GM21576 (cell line): ENCODE measurements around the gene MUS81.
A peak's percentile ranks its signal among the peaks of the same experiment; 100 is the strongest.
"Not testable (repeated sequence)": the region's sequence is repeated elsewhere in the genome, so short reads cannot be mapped to it uniquely, and the experiment has no call there.

ENCODE experiments used
- ATAC-seq: cut with Tn5 transposase; IDR thresholded peaks from one replicate; pipeline ENCODE4 v1.9.1; 2021; ENCODE audit warnings: mild to moderate bottlenecking, moderate library complexity; ENCODE audit not compliant: unreplicated experiment

Gene MUS81

DNA sequence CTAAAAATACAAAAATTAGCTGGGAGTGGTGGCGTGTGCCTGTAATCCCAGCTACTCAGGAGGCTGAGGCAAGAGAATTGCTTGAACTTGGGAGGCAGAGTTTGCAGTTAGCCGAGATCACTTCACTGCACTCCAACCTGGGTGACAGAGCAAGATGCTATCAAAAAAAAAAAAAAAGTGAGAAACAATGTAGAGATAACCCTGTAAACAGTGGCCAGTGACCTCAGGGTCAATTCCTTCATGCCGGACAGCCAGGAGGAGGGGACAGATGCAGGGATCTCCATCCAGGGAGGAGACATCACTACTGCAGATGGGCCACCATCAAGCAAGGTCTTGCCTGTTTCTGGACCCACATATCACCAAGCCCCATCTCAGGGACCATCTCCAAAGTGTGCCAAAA lies 12.5 kb upstream of the MUS81 start:
- no peak for ATAC-seq

DNA sequence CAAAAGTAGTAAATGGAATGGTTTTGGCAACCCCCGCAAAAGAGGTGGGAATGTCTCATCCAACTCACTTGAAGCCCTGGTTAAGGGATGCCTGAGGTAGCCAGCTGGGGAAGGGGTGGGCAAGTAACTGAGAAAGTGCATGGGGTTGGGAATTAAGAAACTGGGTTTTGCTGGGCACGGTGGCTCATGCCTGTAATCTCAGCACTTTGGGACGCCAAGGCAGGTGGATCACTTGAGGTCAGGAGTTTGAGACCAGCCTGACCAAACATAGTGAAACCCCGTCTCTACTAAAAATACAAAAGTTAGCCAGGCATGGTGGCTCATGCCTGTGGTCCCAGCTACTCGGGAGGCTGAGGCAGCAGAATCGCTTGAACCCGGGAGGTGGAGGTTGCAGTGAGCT lies 11.5 kb upstream of the MUS81 start:
- not testable (repeated sequence) for ATAC-seq

- ATAC-seq: no peak
These were observed 10.9 kb upstream of the MUS81 start for GRCh38 chr11:65849366-65849765.

- no peak for ATAC-seq
These were observed 10.4 kb upstream of the MUS81 start for GRCh38 chr11:65849771-65850216.

DNA sequence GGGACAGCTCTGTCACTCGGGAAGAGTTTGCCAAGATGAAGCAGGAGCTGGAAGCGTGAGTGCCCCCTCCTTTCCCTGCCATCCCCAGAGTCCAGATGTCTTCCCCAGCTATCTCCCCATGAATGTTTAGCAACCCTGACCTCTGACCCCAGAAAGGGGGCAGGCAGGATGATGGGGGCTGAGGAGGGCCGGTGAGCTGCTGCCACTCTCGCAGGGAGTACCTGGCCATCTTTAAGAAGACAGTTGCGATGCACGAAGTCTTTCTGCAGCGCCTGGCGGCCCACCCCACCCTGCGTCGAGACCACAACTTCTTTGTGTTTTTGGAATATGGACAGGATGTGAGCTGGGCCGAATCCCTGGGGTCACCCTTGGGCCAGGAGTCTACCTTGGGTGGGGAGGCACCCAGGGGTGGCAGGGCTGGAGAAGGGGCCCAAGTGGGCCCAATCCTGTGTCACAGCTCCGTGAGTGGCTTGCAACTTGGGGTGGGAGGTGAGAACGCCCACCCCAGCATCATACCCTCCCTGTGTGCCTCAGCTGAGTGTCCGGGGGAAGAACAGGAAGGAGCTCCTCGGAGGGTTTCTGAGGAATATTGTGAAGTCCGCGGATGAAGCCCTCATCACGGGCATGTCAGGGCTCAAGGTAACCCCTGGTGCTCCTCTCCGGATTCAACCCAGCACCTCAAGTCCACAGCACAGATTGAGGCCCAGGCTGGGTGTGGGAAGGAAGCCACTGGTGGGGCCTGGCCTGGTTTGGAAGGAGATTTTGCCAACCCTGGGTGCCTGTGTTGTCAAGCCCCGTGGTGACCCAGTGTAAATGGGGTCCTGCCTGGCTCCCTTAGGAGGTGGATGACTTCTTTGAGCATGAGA lies 9.8 kb upstream of the MUS81 start:
- ATAC-seq: no peak

DNA sequence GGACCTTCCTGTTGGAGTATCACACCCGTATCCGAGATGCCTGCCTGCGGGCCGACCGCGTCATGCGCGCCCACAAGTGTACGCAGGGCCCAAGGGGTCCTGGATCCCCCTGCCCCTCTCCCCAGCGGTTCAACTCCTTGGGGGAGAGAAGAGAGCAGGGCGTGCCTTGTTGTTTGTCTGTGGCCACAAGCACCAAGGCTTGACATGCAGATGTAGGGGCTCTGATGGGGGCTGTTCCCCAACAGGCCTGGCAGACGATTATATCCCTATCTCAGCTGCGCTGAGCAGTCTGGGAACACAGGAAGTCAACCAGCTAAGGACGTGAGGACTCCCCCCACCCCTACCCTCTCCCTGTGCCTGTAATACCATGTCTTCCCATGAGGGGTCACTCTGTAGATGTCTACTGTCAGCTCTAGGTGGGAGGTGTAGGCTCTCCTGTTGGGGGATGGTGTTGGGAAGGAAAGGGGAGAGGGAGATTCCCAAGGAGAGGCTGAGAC lies 9.1 kb upstream of the MUS81 start:
- no peak for ATAC-seq

DNA sequence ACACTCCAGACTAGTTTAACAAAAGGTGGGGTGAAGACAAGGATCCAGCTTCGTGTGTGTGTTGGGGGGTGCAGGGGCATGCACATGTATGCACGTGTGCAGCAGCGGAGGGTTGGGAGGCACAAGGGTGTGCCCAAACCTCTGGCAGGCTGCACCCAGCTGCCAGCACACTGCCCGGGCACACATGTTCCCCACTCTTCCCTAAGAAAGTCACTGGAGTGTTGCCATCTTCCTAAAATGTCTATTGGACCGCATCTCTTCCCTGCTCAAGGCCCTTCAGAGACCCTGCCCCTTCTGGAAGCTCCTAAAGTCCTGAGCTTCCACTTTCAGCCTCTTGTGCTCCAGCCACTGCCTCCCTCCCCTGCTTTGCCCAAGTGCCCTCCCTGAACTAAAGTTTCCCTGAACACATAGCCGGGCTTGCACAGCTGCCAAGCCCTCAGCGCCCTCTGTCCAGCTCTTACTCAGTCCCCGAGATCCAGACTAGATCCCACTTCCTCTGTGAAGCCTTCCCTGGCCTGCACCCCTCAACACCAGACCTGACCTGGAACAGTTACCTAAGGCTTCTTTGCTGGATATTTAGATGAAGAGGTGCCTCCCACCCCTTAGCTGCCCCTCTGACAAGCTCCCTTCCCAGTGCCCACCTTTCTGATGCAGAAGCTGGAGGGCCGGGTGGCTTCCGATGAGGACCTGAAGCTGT lies 8.3 kb upstream of the MUS81 start:
- ATAC-seq: no peak

DNA sequence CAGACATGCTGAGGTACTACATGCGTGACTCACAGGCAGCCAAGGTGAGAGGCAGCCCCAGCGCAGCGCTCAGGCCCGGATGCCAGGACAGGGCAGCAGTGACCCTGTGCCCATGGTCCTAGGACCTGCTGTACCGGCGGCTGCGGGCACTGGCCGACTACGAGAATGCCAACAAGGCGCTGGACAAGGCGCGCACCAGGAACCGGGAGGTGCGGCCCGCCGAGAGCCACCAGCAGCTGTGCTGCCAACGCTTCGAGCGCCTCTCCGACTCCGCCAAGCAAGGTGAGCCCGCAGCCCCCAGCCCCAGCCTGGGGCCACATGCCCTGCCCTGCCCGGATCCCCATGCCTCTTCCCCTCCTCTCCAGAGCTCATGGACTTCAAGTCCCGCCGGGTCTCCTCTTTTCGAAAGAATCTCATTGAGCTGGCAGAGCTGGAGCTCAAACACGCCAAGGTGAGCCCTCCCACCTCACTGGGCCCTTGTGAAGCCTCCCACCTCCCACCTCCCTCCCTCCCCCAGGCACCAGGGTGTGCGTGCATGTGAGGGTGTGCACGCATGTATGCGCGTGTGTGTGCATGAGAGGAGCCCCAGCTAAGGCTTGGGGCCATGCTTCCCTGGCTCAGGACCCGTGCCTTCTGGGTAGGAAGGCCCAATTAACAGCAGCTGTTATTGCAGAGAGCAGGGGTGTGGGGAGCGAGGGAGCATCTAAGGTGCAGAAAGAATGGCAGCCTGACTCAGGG lies 7.6 kb upstream of the MUS81 start:
- no peak for ATAC-seq

DNA sequence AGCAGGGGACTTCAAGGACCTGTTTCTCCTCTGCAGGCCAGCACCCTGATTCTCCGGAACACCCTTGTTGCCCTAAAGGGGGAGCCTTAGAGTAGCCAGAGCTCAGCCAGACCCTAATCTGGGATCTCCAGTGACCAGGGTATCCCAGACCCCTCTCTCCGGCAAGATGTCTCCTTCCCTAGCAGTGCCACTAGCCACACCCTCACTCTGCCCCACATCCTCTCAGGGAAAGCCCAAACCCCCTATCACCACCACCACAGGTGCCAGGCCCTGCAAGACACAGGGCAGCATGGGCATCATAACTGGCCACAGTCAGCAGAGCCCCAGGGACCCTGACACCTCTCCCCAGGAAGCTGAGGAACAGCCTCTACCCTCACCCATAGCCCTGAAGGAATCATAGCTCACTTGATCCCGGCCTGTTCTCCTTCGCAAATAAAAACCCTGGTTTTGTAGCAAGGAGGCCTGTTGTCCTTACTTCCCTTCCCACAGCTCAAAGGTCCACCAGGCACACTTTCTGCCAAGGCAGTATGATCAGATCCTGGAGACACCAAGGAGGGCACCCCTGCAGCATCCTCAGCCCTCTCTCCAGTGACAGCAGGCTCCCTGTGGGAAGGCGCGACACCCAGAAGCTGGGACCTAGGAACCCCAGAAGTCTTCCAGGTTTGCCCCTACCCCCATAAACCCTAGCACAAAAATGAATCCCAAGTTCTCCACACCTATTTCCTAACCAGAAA lies 6.8 kb upstream of the MUS81 start:
- no peak for ATAC-seq

DNA sequence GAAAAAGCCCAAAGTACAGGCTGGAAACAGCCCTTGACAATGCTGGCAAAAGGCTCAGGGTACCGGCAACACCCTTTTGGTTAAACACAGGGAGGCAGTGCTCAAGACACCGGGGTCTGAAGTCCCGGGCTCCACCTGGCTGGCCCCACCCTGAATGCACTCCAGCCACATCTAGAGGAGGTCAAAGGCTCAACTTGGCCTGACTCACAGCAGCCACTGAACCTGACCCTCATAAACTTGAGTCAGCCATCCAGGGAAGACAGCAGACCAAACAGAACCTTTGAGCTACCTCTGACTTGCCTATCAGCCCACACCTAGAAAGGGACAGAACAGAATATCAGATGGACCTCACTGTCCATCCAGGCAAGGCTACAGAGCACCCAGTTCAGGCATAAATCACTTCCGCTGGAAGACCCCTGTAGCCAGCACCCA lies 6.1 kb upstream of the MUS81 start:
- no peak for ATAC-seq

DNA sequence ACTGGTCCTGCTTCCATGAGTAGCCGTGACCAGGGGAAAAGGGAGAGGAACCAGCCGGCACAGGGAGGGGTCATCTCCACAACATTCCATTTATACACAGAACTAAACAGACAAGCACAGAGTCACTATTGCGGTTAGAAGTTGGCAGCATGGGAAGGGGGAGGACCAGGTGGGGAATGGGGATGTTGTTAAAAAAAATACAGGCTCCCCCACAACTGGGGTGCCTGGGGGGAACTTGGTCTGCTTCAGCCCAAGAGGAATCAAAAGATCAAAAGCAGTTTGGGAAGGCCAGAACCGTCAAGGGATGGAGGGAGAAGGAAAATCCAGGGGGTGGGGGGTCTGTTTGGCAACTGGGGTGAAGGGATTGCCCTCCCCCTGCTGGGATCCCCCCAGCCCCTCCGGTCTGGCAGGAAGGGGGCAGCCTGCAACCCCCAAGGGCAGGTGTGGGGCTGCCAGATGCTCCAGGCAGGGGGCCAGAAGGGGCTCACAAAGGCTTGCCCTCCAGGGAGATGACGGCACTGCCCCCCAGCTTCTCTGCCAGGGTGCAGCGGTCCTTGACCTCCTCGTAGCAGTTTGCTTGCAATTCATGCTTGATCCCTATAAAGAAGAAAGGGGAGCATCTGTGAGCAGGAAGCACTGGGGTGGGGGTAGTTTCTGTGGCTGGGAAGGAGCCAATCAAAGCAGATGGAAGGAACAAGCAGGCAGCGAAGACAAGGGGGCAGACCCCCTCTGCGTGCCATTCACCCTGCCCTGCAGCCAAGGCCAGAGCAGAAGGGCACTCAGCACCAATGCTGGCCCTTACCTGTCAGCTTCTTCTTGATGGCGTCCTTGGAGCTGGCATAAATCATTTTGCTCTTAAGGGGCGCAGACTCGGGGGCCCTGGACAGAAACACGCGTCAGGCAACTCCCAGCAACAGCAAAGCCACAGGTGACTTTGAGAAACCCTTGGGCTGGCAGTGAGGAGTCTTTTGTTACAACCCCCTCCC lies 5.1 kb upstream of the MUS81 start:
- no peak for ATAC-seq

DNA sequence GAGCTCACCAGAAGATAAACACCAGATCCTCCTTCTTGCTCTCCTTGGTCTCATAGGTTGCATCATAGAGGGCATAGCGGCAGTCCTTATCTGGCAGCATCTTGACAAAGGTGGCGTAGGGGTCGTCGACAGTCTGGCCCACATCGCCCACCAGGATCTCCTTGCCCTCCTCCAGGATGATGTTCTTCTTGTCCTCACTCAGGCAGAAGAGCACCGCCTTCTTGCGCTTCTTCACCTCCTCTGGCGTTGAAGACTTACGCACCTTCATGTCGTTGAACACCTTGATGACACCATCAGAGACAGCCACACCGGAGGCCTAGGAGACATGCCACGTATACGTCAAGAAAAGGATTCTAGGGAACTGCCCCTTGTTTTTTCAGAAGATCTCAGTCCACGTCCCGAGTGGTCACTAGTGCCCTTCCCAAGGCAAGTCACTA lies 4.3 kb upstream of the MUS81 start:
- ATAC-seq: no peak

DNA sequence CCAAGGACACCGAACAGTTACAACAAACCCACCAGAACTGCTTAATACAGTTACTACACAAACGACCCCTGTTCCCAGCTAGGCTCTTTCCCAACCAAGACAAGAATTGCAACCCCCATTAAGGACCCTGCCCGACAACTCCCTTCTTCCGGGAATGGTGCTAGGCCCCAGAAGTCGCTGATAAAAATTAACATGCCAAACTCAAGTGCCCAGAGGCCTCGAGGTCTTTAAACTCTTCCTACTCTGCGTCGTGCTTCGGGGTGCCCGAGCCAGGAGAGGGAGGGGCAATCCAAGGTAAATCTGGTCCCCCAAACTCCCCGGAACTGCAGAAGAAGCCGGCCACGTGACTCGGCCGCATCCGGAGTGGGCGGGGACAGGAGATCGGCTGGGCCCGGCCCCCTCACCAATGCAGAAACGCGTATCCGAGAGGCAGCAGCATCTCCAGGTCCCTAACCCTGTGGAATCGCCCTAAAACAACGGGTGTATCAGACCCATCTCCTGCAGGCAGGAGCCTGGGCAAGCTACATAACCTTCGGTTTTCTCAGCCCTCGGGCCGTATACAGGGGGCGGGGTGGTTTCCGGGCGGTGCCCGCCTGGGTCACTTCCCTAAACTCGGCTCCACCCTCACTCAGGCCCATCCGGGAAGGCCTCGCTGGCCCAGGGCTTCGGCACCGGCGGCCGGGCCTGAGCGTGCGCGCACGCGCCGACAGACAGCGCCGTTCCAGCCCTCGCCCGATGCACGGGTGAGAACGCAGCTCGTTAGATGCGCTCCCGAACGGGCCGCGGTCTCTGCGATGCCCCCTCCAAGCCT lies 3.3 kb upstream of the MUS81 start:
- ATAC-seq: peak; percentile 28

DNA sequence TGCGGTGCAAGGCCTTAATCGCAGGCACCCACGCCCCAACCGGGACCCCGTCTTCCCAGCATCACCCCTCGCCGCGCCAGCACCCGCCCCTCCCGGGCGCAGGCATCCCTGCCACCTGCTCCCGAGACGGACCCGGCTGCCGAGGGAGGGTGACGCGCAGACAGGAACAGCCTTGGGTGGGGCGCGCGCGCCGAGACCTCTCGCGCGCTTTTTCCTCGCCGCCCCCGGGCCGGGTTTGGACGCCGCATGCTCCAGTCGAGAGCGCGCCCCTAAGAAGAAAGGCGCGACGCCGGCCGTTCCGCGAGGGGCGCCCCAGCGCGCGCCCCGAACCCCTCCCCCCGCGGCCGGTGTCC lies 2.8 kb upstream of the MUS81 start:
- no peak for ATAC-seq

GRCh38 chr11:65857853-65858680 lies 2.2 kb upstream of the MUS81 start, which contains the start of gene CFL1:
CFL1 (minus strand) TSS chr11:65858180; CDS start chr11:65858099, 81 bp downstream.
- peak; percentile 37 for ATAC-seq

DNA sequence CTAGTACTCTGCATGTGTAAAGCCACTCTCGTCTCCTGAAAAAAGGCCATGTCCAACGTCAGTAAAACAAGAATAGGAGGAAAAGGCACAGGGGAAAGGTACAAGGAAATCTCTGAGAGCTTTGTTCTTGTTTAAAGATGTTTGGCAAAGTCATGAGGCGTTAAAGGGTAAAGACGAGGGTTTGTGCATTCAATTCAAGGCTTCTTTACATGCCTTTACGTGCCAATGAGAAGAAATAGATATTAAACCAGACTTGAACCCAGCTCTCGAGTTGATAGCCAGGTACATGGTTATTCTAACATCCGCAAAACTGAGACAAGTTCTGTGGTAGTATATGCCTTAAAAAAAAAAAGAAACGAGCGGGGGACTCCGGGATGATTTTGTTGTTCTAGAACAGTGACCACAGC lies 1.5 kb upstream of the MUS81 start:
- ATAC-seq: no peak

DNA sequence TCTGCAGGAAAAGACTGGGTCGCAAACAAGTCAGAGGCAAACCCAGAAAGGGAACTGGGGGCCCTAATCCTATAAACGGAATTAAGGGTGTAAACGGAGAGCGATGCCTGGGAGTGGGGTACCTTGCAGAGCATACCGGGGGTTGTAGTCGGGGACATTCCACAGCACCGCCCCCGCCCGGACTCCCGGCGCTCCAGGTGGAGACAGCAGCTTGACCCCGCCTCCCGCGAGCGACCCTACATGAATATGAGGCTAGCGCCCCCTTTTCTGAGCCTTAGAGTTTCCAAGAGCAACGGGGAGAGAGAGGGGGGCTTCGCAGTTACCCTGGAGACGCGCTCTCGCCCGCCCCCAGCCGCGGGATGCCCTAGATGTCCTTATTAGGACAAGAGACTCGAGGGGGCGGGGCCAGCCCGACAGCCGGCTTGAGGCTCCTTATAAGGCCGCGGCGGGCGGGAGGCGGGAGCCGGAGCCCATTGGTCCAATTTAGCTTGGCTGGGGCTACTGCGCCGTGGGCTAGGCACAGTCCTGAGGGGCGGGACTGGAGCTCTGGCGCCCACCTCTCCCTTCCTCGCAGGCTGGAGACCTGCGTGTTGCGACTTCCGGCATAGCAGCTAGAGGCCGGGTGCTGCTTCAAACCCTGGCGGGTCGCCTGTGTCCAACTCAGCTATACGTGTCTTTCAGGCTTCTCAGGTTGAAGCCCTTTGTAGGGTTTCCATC lies 980 bp upstream of the MUS81 start:
- peak; percentile 51 for ATAC-seq
